SK-N-SH (cell line): ENCODE results near the gene TBC1D19.

Source experiments
- EP300 ChIP-seq, 2 experiments: IDR thresholded peaks; 2 replicates each; pipeline versions ENCODE4 v1.4.0 to v1.6.1; 2012; ENCODE audit warnings: borderline replicate concordance in 1 of 2, low read depth in 1 of 2, low read length in 1 of 2
- EZH2phosphoT487 ChIP-seq: fragments of 200-600 bp; sonication (generic); IDR thresholded peaks from 2 replicates; pipeline ENCODE4 v1.6.1; 2017; ENCODE audit warnings: low read depth, mixed run types, mild to moderate bottlenecking, antibody characterized with exemption, moderate library complexity, borderline replicate concordance
- GABPA ChIP-seq: IDR thresholded peaks from 2 replicates; pipeline ENCODE4 v1.4.0; 2012; ENCODE audit warnings: low read depth, mild to moderate bottlenecking
- GATA2 ChIP-seq: sonication (generic); formaldehyde crosslinking; IDR thresholded peaks from 2 replicates; pipeline ENCODE4 v1.5.0; 2020; ENCODE audit warnings: mild to moderate bottlenecking, missing genetic modification reagents
- NFIC ChIP-seq: IDR thresholded peaks from 2 replicates; pipeline ENCODE4 v1.4.0; 2012; ENCODE audit warnings: borderline replicate concordance
- POLR2AphosphoS5 ChIP-seq: IDR thresholded peaks from 2 replicates; pipeline ENCODE4 v1.6.1; 2012; ENCODE audit warnings: low read depth, low read length
- RAD21 ChIP-seq: IDR thresholded peaks from 2 replicates; pipeline ENCODE4 v1.6.1; 2012; ENCODE audit warnings: mild to moderate bottlenecking, low read length
- RXRA ChIP-seq: IDR thresholded peaks from 2 replicates; pipeline ENCODE4 v1.4.0; 2012; ENCODE audit warnings: low read depth, mild to moderate bottlenecking, borderline replicate concordance
- SIN3A ChIP-seq: IDR thresholded peaks from 2 replicates; pipeline ENCODE4 v1.6.1; 2012; ENCODE audit warnings: low read depth, mild to moderate bottlenecking, low read length, moderate library complexity, borderline replicate concordance
- TCF12 ChIP-seq: IDR thresholded peaks from 2 replicates; pipeline ENCODE4 v1.4.0; 2012
- TF ChIP-seq, protein P1 (sequence below): fragments of 200-600 bp; sonication (generic); IDR thresholded peaks from 2 replicates; pipeline ENCODE4 v1.6.1; 2017; ENCODE audit warnings: antibody characterized with exemption, mild to moderate bottlenecking, moderate library complexity
- TF ChIP-seq, protein P2 (sequence below): IDR thresholded peaks from 2 replicates; pipeline ENCODE4 v1.4.0; 2012; ENCODE audit warnings: low read depth, borderline replicate concordance
- TF ChIP-seq, protein P3 (sequence below): IDR thresholded peaks from 2 replicates; pipeline ENCODE4 v1.4.0; 2012; ENCODE audit warnings: low read depth
- TF ChIP-seq, protein P4 (sequence below): IDR thresholded peaks from 2 replicates; pipeline ENCODE4 v1.6.1; 2012; ENCODE audit warnings: mild to moderate bottlenecking, low read depth, low read length, moderate library complexity

DNA sequence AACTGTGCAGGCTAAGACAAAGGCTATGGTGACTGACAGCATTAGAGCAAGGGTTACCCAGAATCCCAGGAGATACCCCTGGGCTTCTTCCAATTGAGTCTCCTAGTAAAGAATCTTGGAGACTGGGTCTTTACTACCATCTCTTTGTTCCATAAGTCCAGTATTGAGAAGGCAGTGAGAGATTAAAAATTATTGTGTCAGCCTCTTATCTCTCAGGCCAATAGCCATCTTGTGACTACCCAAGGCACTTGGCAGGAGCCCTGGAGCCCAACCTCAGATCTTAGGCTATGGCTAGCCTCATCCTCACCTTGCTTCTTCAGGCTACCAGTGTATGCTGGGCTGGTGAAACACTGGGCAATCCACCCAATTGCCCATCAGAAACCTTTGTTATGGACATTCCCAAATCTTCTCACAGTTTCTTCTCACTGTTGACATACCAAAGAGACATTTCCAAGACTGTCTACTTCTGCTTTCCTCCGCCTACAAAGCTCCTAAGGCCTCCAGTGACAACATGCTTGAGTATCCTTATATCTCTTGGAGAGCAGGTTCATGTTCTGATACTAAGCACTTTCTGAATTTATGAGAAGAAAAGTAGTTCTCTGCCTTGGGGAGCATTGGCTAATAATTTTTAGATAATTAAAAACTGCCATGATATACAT is 200.5 kb downstream of the TBC1D19 start:
- TF ChIP-seq, protein P1, sequence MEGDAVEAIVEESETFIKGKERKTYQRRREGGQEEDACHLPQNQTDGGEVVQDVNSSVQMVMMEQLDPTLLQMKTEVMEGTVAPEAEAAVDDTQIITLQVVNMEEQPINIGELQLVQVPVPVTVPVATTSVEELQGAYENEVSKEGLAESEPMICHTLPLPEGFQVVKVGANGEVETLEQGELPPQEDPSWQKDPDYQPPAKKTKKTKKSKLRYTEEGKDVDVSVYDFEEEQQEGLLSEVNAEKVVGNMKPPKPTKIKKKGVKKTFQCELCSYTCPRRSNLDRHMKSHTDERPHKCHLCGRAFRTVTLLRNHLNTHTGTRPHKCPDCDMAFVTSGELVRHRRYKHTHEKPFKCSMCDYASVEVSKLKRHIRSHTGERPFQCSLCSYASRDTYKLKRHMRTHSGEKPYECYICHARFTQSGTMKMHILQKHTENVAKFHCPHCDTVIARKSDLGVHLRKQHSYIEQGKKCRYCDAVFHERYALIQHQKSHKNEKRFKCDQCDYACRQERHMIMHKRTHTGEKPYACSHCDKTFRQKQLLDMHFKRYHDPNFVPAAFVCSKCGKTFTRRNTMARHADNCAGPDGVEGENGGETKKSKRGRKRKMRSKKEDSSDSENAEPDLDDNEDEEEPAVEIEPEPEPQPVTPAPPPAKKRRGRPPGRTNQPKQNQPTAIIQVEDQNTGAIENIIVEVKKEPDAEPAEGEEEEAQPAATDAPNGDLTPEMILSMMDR: no peak
- TF ChIP-seq GABPA (no peak), GATA2 (CRISPR knock-in tag) (no peak), RAD21 (no peak), EP300 (IDR thresholded peaks at IDR 0.05; ENCODE audit: borderline replicate concordance in 1 of 2, low read depth in 1 of 2, low read length in 1 of 2) (no peak), POLR2AphosphoS5 (no peak), RXRA (no peak), SIN3A (no peak), NFIC (no peak), EZH2phosphoT487 (no peak), TCF12 (no peak)
- TF ChIP-seq, protein P2, sequence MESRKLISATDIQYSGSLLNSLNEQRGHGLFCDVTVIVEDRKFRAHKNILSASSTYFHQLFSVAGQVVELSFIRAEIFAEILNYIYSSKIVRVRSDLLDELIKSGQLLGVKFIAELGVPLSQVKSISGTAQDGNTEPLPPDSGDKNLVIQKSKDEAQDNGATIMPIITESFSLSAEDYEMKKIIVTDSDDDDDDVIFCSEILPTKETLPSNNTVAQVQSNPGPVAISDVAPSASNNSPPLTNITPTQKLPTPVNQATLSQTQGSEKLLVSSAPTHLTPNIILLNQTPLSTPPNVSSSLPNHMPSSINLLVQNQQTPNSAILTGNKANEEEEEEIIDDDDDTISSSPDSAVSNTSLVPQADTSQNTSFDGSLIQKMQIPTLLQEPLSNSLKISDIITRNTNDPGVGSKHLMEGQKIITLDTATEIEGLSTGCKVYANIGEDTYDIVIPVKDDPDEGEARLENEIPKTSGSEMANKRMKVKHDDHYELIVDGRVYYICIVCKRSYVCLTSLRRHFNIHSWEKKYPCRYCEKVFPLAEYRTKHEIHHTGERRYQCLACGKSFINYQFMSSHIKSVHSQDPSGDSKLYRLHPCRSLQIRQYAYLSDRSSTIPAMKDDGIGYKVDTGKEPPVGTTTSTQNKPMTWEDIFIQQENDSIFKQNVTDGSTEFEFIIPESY: no peak
- TF ChIP-seq, protein P3, sequence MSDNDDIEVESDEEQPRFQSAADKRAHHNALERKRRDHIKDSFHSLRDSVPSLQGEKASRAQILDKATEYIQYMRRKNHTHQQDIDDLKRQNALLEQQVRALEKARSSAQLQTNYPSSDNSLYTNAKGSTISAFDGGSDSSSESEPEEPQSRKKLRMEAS: no peak
- TF ChIP-seq, protein P4, sequence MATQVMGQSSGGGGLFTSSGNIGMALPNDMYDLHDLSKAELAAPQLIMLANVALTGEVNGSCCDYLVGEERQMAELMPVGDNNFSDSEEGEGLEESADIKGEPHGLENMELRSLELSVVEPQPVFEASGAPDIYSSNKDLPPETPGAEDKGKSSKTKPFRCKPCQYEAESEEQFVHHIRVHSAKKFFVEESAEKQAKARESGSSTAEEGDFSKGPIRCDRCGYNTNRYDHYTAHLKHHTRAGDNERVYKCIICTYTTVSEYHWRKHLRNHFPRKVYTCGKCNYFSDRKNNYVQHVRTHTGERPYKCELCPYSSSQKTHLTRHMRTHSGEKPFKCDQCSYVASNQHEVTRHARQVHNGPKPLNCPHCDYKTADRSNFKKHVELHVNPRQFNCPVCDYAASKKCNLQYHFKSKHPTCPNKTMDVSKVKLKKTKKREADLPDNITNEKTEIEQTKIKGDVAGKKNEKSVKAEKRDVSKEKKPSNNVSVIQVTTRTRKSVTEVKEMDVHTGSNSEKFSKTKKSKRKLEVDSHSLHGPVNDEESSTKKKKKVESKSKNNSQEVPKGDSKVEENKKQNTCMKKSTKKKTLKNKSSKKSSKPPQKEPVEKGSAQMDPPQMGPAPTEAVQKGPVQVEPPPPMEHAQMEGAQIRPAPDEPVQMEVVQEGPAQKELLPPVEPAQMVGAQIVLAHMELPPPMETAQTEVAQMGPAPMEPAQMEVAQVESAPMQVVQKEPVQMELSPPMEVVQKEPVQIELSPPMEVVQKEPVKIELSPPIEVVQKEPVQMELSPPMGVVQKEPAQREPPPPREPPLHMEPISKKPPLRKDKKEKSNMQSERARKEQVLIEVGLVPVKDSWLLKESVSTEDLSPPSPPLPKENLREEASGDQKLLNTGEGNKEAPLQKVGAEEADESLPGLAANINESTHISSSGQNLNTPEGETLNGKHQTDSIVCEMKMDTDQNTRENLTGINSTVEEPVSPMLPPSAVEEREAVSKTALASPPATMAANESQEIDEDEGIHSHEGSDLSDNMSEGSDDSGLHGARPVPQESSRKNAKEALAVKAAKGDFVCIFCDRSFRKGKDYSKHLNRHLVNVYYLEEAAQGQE: no peak
